ENCODE measurements around the gene TTLL12.

TTLL12 gene

GRCh38 chr22:43118953-43119458 is 67.9 kb downstream of the TTLL12 start:
- DNase-seq, result no peak

- DNase-seq, result no peak
Measured at GRCh38 chr22:43118024-43118849, 68.7 kb downstream of the TTLL12 start.

DNA sequence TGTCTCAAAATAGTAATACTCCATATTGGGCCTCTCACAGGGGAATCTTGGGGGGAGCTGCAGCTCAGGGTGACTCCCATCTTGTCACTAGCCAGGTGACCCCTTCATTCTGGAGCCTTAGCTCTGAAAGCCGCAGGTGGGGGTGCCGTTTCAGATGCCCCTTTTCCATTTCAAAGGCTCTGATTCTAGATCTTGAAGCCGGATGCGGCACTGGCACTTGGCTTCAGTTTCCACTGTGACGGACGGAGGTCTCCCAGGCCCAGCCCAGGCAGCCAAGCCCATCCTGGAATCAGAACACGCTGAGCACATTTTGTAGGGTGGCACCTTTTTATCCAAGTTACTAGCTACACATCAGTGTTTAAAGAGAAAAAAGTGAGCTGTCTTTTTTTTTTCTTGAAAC is 70.0 kb downstream of the TTLL12 start:
- DNase-seq, result no peak

All from CD4-positive, alpha-beta T cell treated with Interleukin-4 for 1 hour (primary cell).